CD4-positive, alpha-beta T cell (primary cell): Measurements from ENCODE around the gene TSPAN15. TPM values are rescaled to one million over a fixed set of nuclear protein-coding genes. Genes with fewer than 3 reads are reported as not detected.

Experiments used
- ATAC-seq: fragments of 200-7000 bp; cut with Tn5 transposase; one replicate; pipeline ENCODE4 v1.10.0; 2022; ENCODE audit warnings: mild to moderate bottlenecking; ENCODE audit not compliant: poor library complexity
- CTCF ChIA-PET: fragments of 350-600 bp; sonication (Branson Sonifier 250); formaldehyde crosslinking; loops from one replicate; lab custom pipeline; 2021; ENCODE audit warnings: antibody characterized with exemption, inconsistent platforms; lab: Charles Lee
- POLR2A ChIA-PET: fragments of 350-600 bp; sonication (Branson Sonifier 250); formaldehyde crosslinking; loops from one replicate; lab custom pipeline; 2021; ENCODE audit warnings: antibody characterized with exemption, inconsistent platforms; lab: Charles Lee
- DNase-seq, 14 experiments: peaks; one replicate each; pipeline ENCODE4 v3.0.0-alpha.2; 2013 to 2020; ENCODE audit warnings: mixed read lengths in 2 of 14
- H3K27ac ChIP-seq, 2 donors: one replicate each; pipeline versions ENCODE4 v1.5.1 to v1.7.0; 2013; ENCODE audit warnings: low read length in 2 of 2, low read depth in 1 of 2, mild to moderate bottlenecking in 1 of 2
- H3K27me3 ChIP-seq, 2 experiments: 1 replicate in 1 of 2; 2 replicates in 1 of 2; pipeline versions ENCODE4 v1.6.1 to v1.7.0; 2013; ENCODE audit warnings: low read length in 2 of 2, control low read depth in 1 of 2, mild to moderate bottlenecking in 1 of 2, moderate library complexity in 1 of 2; ENCODE audit not compliant: insufficient read depth in 2 of 2, control insufficient read depth in 1 of 2
- H3K36me3 ChIP-seq: one replicate; pipeline ENCODE4 v1.6.1; 2013; ENCODE audit warnings: low read length, control low read depth; ENCODE audit not compliant: insufficient read depth
- H3K4me1 ChIP-seq: one replicate; pipeline ENCODE4 v1.6.1; 2013; ENCODE audit warnings: low read length, control low read depth; ENCODE audit not compliant: insufficient read depth
- H3K4me3 ChIP-seq: one replicate; pipeline ENCODE4 v1.5.1; 2013; ENCODE audit warnings: mild to moderate bottlenecking, low read length, moderate library complexity
- H3K9me3 ChIP-seq, 2 experiments: 1 replicate in 1 of 2; 2 replicates in 1 of 2; pipeline versions ENCODE4 v1.6.1 to v1.7.0; 2013; ENCODE audit warnings: low read length in 2 of 2, mild to moderate bottlenecking in 2 of 2, control low read depth in 1 of 2, moderate library complexity in 1 of 2; ENCODE audit not compliant: control insufficient read depth in 1 of 2, insufficient read depth in 1 of 2
- H3K27ac Mint-ChIP-seq: one replicate; pipeline ENCODE4 v1.8.0; 2020; ENCODE audit warnings: mixed read lengths
- H3K27me3 Mint-ChIP-seq: one replicate; pipeline ENCODE4 v1.8.0; 2021; ENCODE audit warnings: mixed read lengths
- H3K36me3 Mint-ChIP-seq: one replicate; pipeline ENCODE4 v1.8.0; 2021; ENCODE audit warnings: low read depth, mixed read lengths
- H3K4me1 Mint-ChIP-seq: one replicate; pipeline ENCODE4 v1.8.0; 2021; ENCODE audit warnings: low read depth, mixed read lengths
- H3K4me3 Mint-ChIP-seq: one replicate; pipeline ENCODE4 v1.8.0; 2020; ENCODE audit warnings: mild to moderate bottlenecking, mixed read lengths
- H3K9me3 Mint-ChIP-seq: one replicate; pipeline ENCODE4 v1.8.0; 2020; ENCODE audit warnings: mixed read lengths
- intact Hi-C, 2 experiments: fragments of 100-400 bp; cut with DNase I in 1 of 2; cut with micrococcal nuclease in 1 of 2; formaldehyde crosslinking; loops; one replicate each; pipeline versions ENCODE4 v1.15.1 to v1.9.0; 2023 to 2025; cut with DNase I, micrococcal nuclease
- total RNA-seq, 174 experiments: library from RNA in 2 of 174; stranded (reverse) in 2 of 174; gene quantifications; one replicate each; pipeline ENCODE4 v1.2.3 and lab custom pipeline; 2021 to 2026
- TF ChIP-seq, protein P1 (sequence below): fragments of 200-600 bp; IDR thresholded peaks from one replicate; pipeline ENCODE4 v1.8.0; 2022; ENCODE audit warnings: antibody characterized with exemption, mild to moderate bottlenecking

TSPAN15 gene
- total RNA-seq, 2 experiments from 2014 or later = 2.2 to 2.5 TPM

GRCh38 chr10:69495666-69496065 is 44.4 kb downstream of the TSPAN15 start:
- ChIA-PET CTCF (no interaction called here), POLR2A (no interaction called here)
- Histone ChIP-seq H3K27ac (no peak overlapping the region), H3K9me3 (no peaks in the 10 kb centered on the region), H3K27me3 (no peaks in the 10 kb centered on the region), H3K4me3 (no peak overlapping the region), H3K36me3 (no peaks in the 10 kb centered on the region), H3K4me1 (peaks cover 28% of the 10 kb centered on the region)
- ATAC-seq (no peak), DNase-seq (no peak)
- Mint-ChIP-seq H3K27me3 (no peaks in the 10 kb centered on the region), H3K27ac (no peak overlapping the region), H3K4me3 (no peak overlapping the region), H3K36me3 (no peaks in the 10 kb centered on the region), H3K4me1 (no peaks in the 10 kb centered on the region), H3K9me3 (no peaks in the 10 kb centered on the region)
- intact Hi-C loops = no loop called here
- TF ChIP-seq, protein P1, sequence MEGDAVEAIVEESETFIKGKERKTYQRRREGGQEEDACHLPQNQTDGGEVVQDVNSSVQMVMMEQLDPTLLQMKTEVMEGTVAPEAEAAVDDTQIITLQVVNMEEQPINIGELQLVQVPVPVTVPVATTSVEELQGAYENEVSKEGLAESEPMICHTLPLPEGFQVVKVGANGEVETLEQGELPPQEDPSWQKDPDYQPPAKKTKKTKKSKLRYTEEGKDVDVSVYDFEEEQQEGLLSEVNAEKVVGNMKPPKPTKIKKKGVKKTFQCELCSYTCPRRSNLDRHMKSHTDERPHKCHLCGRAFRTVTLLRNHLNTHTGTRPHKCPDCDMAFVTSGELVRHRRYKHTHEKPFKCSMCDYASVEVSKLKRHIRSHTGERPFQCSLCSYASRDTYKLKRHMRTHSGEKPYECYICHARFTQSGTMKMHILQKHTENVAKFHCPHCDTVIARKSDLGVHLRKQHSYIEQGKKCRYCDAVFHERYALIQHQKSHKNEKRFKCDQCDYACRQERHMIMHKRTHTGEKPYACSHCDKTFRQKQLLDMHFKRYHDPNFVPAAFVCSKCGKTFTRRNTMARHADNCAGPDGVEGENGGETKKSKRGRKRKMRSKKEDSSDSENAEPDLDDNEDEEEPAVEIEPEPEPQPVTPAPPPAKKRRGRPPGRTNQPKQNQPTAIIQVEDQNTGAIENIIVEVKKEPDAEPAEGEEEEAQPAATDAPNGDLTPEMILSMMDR = no peak

- Mint-ChIP-seq H3K36me3 (no peaks in the 10 kb centered on the region), H3K4me3 (no peak overlapping the region), H3K4me1 (no peaks in the 10 kb centered on the region), H3K27me3 (no peaks in the 10 kb centered on the region), H3K27ac (no peak overlapping the region), H3K9me3 (no peaks in the 10 kb centered on the region)
- ATAC-seq = no peak
- ChIA-PET POLR2A (no interaction called here), CTCF (no interaction called here)
- DNase-seq = peak in 1 of 14 experiments; percentile 8
- peaks cover 28% of the 10 kb centered on the region for H3K4me1 ChIP-seq
- no peak overlapping the region for H3K4me3 ChIP-seq
- intact Hi-C loops = no loop called here
- no peaks in the 10 kb centered on the region for H3K36me3 ChIP-seq
- no peaks in the 10 kb centered on the region for H3K27me3 ChIP-seq
- H3K27ac ChIP-seq = no peak overlapping the region
- TF ChIP-seq, protein P1 = no peak
- H3K9me3 ChIP-seq = no peaks in the 10 kb centered on the region
Measured at GRCh38 chr10:69496352-69497230, 45.3 kb downstream of the TSPAN15 start.

DNA sequence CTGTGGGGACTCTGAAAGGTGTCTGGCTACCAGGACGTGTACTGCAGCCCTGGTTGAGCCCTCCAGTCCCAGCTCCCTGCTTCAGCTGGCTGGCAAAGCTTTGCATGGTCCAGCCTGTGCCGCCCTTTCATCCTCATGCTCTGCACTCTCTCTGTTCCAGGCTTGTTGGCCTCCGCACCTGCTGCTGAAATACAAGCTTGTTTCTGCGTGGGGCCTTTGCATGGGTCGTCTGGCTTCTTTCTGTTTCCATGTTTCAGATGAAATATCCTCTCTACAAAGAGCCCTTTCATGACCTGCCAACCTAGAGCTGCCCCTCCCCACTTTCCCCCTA is 45.9 kb downstream of the TSPAN15 start:
- TF ChIP-seq, protein P1 = no peak
- no peak for DNase-seq
- POLR2A ChIA-PET = no interaction called here

More for the DNA sequence above, 45.9 kb downstream of the TSPAN15 start:
- no peak for ATAC-seq
- H3K9me3 Mint-ChIP-seq = no peaks in the 10 kb centered on the region
- CTCF ChIA-PET = no interaction called here
- no peaks in the 10 kb centered on the region for H3K36me3 Mint-ChIP-seq
- H3K4me1 ChIP-seq = peaks cover 25% of the 10 kb centered on the region
- intact Hi-C loops = no loop called here
- no peaks in the 10 kb centered on the region for H3K9me3 ChIP-seq
- no peak overlapping the region for H3K4me3 Mint-ChIP-seq
- H3K27me3 ChIP-seq = no peaks in the 10 kb centered on the region
- no peak overlapping the region for H3K27ac ChIP-seq
- no peak overlapping the region for H3K4me3 ChIP-seq
- no peaks in the 10 kb centered on the region for H3K36me3 ChIP-seq
- no peaks in the 10 kb centered on the region for H3K4me1 Mint-ChIP-seq
- no peaks in the 10 kb centered on the region for H3K27me3 Mint-ChIP-seq
- H3K27ac Mint-ChIP-seq = no peak overlapping the region
